Peyer's patch (tissue), 4 donors: ENCODE results near the gene PEX1.
A peak's percentile ranks its signal among the peaks of the same experiment; 100 is the strongest.

ENCODE experiments used
- POLR2A ChIP-seq, 2 donors: fragments of 450-650 bp; IDR thresholded peaks; one replicate each; pipeline ENCODE4 v1.5.1; 2017; ENCODE audit warnings: antibody characterized with exemption in 2 of 2, mild to moderate bottlenecking in 2 of 2, moderate library complexity in 2 of 2
- TF ChIP-seq, protein P1 (sequence below), 6 experiments: fragments of 450-650 bp in 4 of 6; fragments of 200-600 bp in 2 of 6; sonication (generic) in 1 of 6; IDR thresholded peaks; one replicate each; pipeline ENCODE4 v1.5.1; 2017 to 2019; ENCODE audit warnings: antibody characterized with exemption in 6 of 6, mild to moderate bottlenecking in 3 of 6, moderate library complexity in 1 of 6

- TF ChIP-seq, protein P1, sequence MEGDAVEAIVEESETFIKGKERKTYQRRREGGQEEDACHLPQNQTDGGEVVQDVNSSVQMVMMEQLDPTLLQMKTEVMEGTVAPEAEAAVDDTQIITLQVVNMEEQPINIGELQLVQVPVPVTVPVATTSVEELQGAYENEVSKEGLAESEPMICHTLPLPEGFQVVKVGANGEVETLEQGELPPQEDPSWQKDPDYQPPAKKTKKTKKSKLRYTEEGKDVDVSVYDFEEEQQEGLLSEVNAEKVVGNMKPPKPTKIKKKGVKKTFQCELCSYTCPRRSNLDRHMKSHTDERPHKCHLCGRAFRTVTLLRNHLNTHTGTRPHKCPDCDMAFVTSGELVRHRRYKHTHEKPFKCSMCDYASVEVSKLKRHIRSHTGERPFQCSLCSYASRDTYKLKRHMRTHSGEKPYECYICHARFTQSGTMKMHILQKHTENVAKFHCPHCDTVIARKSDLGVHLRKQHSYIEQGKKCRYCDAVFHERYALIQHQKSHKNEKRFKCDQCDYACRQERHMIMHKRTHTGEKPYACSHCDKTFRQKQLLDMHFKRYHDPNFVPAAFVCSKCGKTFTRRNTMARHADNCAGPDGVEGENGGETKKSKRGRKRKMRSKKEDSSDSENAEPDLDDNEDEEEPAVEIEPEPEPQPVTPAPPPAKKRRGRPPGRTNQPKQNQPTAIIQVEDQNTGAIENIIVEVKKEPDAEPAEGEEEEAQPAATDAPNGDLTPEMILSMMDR (IDR thresholded peaks at IDR 0.05) = peak in 4 of 6 experiments; percentile 41 to 72 (median 52)
- peak; percentile 30 to 58 for TF ChIP-seq POLR2A (IDR thresholded peaks at IDR 0.05)
Measured at GRCh38 chr7:92528188-92528957, at the start of gene PEX1, which contains the start of gene RBM48.
